ENCODE data around the gene TAGLN. TPM values are rescaled to one million over a fixed set of nuclear protein-coding genes. Genes with fewer than 3 reads are reported as not detected.

TAGLN gene
- total RNA-seq, 1 donor from 2014 or later = 465 TPM

DNA sequence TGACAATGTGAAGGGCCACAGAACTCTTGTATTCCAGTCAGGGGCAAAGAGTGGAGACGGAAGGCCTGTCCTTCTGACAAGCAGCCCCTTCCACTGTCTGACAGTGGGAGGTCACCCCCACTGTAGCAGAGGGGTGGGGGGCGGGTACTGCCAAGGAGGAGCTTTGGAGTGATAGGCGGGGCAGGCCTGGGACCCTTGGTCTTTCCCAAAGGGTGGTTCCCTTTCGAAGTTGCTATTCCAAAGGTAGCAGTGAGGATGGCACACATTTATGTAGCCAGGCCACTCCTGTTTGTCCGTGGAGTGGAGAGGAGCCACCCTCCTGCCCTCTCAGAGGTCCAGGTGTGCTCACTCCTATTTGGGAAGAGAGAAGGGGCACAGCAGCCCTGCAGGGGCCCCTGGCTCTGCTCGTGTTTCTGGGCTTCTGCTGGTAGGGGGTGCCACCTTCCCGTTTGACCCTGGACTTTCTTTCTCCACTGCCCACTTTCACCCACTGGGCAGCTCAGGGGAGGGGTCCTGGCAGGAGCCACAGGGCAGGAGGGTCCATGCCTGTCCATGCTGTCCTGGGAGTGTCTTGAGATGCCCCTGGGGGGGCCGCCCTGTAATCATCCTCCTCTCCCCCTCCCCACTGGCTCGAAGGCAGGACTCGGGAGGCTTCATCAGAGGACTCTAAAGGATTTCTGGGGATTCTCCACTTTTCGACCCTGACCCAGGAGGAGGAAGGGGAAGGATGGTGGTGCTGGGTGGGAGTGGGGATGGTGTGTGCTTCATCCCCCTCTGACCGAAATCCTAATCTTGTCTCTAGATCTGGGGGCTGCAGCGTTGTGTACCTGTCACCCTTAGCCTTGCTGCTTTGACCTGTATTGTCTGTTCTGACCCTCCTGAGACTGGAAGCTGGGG lies 994 bp downstream of the TAGLN start:
- DNase-seq (no peak), ATAC-seq (no peak)
- peak overlapping the region; percentile 85 for H3K27ac ChIP-seq
- no peak for TF ChIP-seq CTCF (IDR thresholded peaks at IDR 0.05)
- H3K36me3 ChIP-seq = peaks cover 23% of the 10 kb centered on the region
- intact Hi-C loops (cut with DNase I) = no loop called here
- no peaks in the 10 kb centered on the region for H3K27me3 ChIP-seq
- peaks cover 18% of the 10 kb centered on the region for H3K4me1 ChIP-seq
- H3K9me3 ChIP-seq = no peaks in the 10 kb centered on the region
- H3K4me3 ChIP-seq = peak overlapping the region; percentile 48

DNA sequence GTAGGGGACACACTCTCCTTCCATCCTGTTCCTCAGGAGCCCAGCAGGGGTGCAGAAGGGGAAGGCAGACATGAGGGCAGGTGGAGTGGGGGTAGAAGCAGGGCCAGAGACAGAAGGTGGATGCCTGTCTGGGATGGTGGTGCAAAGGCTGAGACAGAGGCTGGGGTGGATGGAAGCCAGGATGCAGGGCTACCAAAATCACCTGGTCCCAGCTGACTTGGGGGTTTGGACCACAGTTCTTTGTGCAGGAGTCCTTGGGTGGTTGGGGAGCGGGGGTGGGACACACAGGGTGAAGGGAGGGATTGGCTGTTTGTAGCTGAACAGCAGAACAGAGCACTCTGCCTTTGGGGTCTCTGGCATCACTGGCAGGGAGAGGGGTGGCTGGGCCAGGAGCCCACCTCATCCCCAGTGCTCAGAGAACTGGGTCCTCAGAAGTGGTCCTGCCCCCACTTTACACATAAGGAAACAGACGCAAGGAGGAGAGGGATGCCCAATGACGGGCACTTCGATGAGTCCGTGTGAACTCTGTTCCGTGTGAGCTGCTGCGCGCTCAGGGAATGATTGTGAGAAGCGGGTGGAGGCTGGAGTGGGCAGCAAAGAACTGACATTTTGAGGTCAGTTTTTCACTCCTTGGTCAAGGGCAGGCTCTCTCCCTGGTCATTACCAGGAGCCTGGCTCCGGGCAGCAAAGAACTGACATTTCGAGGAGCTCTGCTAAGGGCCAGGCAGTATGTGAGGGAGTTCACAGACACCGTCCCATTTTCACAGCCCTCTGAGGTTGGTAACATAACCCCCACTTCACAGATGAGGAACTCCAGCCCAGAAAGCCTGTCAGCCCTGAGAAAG lies 1.9 kb downstream of the TAGLN start:
- H3K9me3 ChIP-seq = no peaks in the 10 kb centered on the region
- intact Hi-C loops (cut with DNase I) = no loop called here
- peaks cover 28% of the 10 kb centered on the region for H3K36me3 ChIP-seq
- peak overlapping the region; percentile 85 for H3K27ac ChIP-seq
- H3K27me3 ChIP-seq = no peaks in the 10 kb centered on the region
- no peak for DNase-seq
- TF ChIP-seq CTCF (IDR thresholded peaks at IDR 0.05) = no peak
- peaks cover 18% of the 10 kb centered on the region for H3K4me1 ChIP-seq
- peak overlapping the region; percentile 48 for H3K4me3 ChIP-seq
- no peak for ATAC-seq

GRCh38 chr11:117201658-117202305 lies 2.6 kb downstream of the TAGLN start:
- Histone ChIP-seq H3K4me3 (peak overlapping the region; percentile 48), H3K27ac (peak overlapping the region; percentile 85), H3K9me3 (no peaks in the 10 kb centered on the region), H3K4me1 (peaks cover 18% of the 10 kb centered on the region), H3K27me3 (no peaks in the 10 kb centered on the region), H3K36me3 (peaks cover 28% of the 10 kb centered on the region)
- DNase-seq (no peak), ATAC-seq (no peak)
- intact Hi-C loops (cut with DNase I) = no loop called here
- no peak for TF ChIP-seq CTCF (IDR thresholded peaks at IDR 0.05)

DNA sequence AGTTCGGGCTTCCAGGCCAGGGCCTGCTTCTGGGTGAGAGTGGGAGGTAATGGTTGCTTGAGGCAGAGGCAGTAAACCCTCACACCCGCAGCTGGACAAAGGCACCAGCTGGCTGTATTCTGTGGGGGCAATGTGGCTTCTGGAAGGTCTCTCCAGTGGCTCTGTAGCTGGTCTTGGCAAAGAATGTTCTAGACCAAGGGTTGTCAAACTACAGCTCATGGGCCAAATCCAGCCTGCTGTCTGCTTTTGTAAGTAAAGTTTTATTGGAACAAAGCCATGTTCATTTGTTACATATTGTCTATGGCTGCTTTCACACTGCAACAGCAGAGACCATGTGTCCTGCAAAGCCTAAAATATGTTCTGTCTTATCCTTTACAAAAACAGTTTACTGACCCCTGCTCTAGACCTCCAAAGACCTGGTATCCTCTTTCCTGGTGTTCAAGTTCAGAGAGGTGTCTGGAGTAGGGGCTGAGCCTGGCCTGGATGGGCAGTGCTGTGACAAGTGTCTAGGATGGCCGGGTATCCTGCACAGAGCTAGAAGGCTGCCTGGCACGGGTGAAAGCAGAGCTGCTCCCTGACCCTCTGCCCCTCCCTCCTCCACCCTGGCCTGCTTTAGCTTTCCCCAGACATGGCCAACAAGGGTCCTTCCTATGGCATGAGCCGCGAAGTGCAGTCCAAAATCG lies 3.4 kb downstream of the TAGLN start:
- no peak for DNase-seq
- TF ChIP-seq CTCF (IDR thresholded peaks at IDR 0.05) = no peak
- Histone ChIP-seq H3K27ac (peak overlapping the region; percentile 85), H3K27me3 (no peaks in the 10 kb centered on the region), H3K4me3 (peak overlapping the region; percentile 48), H3K9me3 (no peaks in the 10 kb centered on the region), H3K4me1 (peaks cover 18% of the 10 kb centered on the region), H3K36me3 (peaks cover 28% of the 10 kb centered on the region)
- no peak for ATAC-seq
- intact Hi-C loops (cut with DNase I) = no loop called here

- peaks cover 28% of the 10 kb centered on the region for H3K36me3 ChIP-seq
- peaks cover 16% of the 10 kb centered on the region for H3K4me1 ChIP-seq
- H3K27me3 ChIP-seq = no peaks in the 10 kb centered on the region
- peak overlapping the region; percentile 2 for H3K4me3 ChIP-seq
- no peak for TF ChIP-seq CTCF (IDR thresholded peaks at IDR 0.05)
- peak overlapping the region; percentile 85 for H3K27ac ChIP-seq
- H3K9me3 ChIP-seq = no peaks in the 10 kb centered on the region
- ATAC-seq = no peak
- DNase-seq = no peak
- intact Hi-C loops (cut with DNase I) = no loop called here
Measured at GRCh38 chr11:117203069-117203407, 3.9 kb downstream of the TAGLN start.
